GOT3 (cell line): ENCODE results near the gene CELF2.
"Not testable (repeated sequence)": the region's sequence is repeated elsewhere in the genome, so short reads cannot be mapped to it uniquely, and the experiment has no call there.

ENCODE experiments used
- DNase-seq: peaks from one replicate; lab custom pipeline; 2025; ENCODE audit warnings: mixed read lengths; lab: John Stamatoyannopoulos, UW

CELF2 gene

GRCh38 chr10:11017570-11018431 is at the start of gene CELF2:
Gene CELF2, plus strand, starts transcription at chr10:11017872. Its CDS starts 218 bp downstream, at chr10:11018090.
- DNase-seq = no peak

- no peak for DNase-seq
These were observed 49.4 kb upstream of the CELF2 start for GRCh38 chr10:10968257-10968588.

GRCh38 chr10:10973310-10973709 is 44.4 kb upstream of the CELF2 start:
- DNase-seq = no peak

GRCh38 chr10:10975647-10976046 is 42.0 kb upstream of the CELF2 start:
- DNase-seq = no peak

GRCh38 chr10:10976652-10977051 is 41.0 kb upstream of the CELF2 start:
- DNase-seq = no peak

GRCh38 chr10:10977226-10977956 is 40.3 kb upstream of the CELF2 start:
- DNase-seq = no peak

- DNase-seq = no peak
These were observed 39.7 kb upstream of the CELF2 start for GRCh38 chr10:10977978-10978377.

- DNase-seq = no peak
These were observed 32.3 kb upstream of the CELF2 start for GRCh38 chr10:10985361-10985760.

GRCh38 chr10:10986606-10987005 is 31.1 kb upstream of the CELF2 start:
- no peak for DNase-seq

- no peak for DNase-seq
These were observed 30.6 kb upstream of the CELF2 start for GRCh38 chr10:10987111-10987510.

- DNase-seq = no peak
These were observed 28.0 kb upstream of the CELF2 start for GRCh38 chr10:10989669-10990068.

GRCh38 chr10:10991144-10991543 is 26.5 kb upstream of the CELF2 start:
- no peak for DNase-seq

GRCh38 chr10:10992072-10992471 is 25.6 kb upstream of the CELF2 start:
- DNase-seq = no peak

GRCh38 chr10:10992961-10993714 is 24.5 kb upstream of the CELF2 start:
- no peak for DNase-seq

GRCh38 chr10:10993785-10994184 is 23.9 kb upstream of the CELF2 start:
- no peak for DNase-seq

GRCh38 chr10:10994360-10994759 is 23.3 kb upstream of the CELF2 start:
- no peak for DNase-seq

GRCh38 chr10:10995120-10995519 is 22.6 kb upstream of the CELF2 start:
- DNase-seq = no peak

GRCh38 chr10:10996966-10997620 is 20.6 kb upstream of the CELF2 start:
- no peak for DNase-seq

GRCh38 chr10:10999501-10999900 is 18.2 kb upstream of the CELF2 start:
- not testable (repeated sequence) for DNase-seq

- no peak for DNase-seq
These were observed 15.2 kb upstream of the CELF2 start for GRCh38 chr10:11002485-11002884.

- no peak for DNase-seq
These were observed 14.8 kb upstream of the CELF2 start for GRCh38 chr10:11002916-11003315.

- DNase-seq = no peak
These were observed 14.0 kb upstream of the CELF2 start for GRCh38 chr10:11003679-11004078.
